Measurements from ENCODE around the gene EGF.
A peak's percentile ranks its signal among the peaks of the same experiment; 100 is the strongest.

Gene EGF

GRCh38 chr4:110042545-110043517 is 130.1 kb downstream of the EGF start:
- DNase-seq: no peak

GRCh38 chr4:110046588-110047049 is 133.9 kb downstream of the EGF start:
- no peak for DNase-seq

- DNase-seq: no peak
Observed at GRCh38 chr4:110049951-110050925, 137.6 kb downstream of the EGF start.

GRCh38 chr4:110055158-110055768 is 142.6 kb downstream of the EGF start:
- DNase-seq: peak; percentile 17

GRCh38 chr4:110058677-110059076 is 146.0 kb downstream of the EGF start:
- DNase-seq: no peak

- no peak for DNase-seq
Observed at GRCh38 chr4:110059556-110060191, 147.0 kb downstream of the EGF start.

- DNase-seq: no peak
Observed at GRCh38 chr4:110061076-110061475, 148.4 kb downstream of the EGF start.
